Sigmoid colon (tissue), 4 donors: ENCODE data around the gene MINDY4.

Source experiments
- EP300 ChIP-seq, 4 donors: sonication (generic); formaldehyde crosslinking; IDR thresholded peaks; one replicate each; pipeline ENCODE4 v1.6.1; 2017; ENCODE audit warnings: antibody characterized with exemption in 4 of 4
- POLR2A ChIP-seq, 2 donors: fragments of 450-650 bp; IDR thresholded peaks; one replicate each; pipeline ENCODE4 v1.6.1; 2016; ENCODE audit warnings: antibody characterized with exemption in 2 of 2, mild to moderate bottlenecking in 2 of 2, moderate library complexity in 2 of 2
- TF ChIP-seq, protein P1 (sequence below), 4 experiments: fragments of 450-650 bp in 3 of 4; fragments of 200-600 bp in 1 of 4; IDR thresholded peaks; one replicate each; pipeline ENCODE4 v1.5.1; 2016 to 2019; ENCODE audit warnings: antibody characterized with exemption in 4 of 4, mild to moderate bottlenecking in 3 of 4, moderate library complexity in 2 of 4

- TF ChIP-seq POLR2A (IDR thresholded peaks at IDR 0.05) (no peak), EP300 (IDR thresholded peaks at IDR 0.05) (no peak)
- TF ChIP-seq, protein P1, sequence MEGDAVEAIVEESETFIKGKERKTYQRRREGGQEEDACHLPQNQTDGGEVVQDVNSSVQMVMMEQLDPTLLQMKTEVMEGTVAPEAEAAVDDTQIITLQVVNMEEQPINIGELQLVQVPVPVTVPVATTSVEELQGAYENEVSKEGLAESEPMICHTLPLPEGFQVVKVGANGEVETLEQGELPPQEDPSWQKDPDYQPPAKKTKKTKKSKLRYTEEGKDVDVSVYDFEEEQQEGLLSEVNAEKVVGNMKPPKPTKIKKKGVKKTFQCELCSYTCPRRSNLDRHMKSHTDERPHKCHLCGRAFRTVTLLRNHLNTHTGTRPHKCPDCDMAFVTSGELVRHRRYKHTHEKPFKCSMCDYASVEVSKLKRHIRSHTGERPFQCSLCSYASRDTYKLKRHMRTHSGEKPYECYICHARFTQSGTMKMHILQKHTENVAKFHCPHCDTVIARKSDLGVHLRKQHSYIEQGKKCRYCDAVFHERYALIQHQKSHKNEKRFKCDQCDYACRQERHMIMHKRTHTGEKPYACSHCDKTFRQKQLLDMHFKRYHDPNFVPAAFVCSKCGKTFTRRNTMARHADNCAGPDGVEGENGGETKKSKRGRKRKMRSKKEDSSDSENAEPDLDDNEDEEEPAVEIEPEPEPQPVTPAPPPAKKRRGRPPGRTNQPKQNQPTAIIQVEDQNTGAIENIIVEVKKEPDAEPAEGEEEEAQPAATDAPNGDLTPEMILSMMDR (IDR thresholded peaks at IDR 0.05), result no peak
Measured at GRCh38 chr7:30911133-30911532, 139.9 kb downstream of the MINDY4 start.
